GM18511 (cell line): ENCODE measurements around the gene ACTL10.
"Not testable (repeated sequence)": the region's sequence is repeated elsewhere in the genome, so short reads cannot be mapped to it uniquely, and the experiment has no call there.

Experiments used
- ATAC-seq: cut with Tn5 transposase; IDR thresholded peaks from one replicate; pipeline ENCODE4 v1.9.1; 2021; ENCODE audit warnings: mild to moderate bottlenecking, moderate library complexity; ENCODE audit not compliant: unreplicated experiment

Gene ACTL10

GRCh38 chr20:33689973-33690372 lies 23.2 kb downstream of the ACTL10 start:
- no peak for ATAC-seq

- ATAC-seq, result no peak
Measured at GRCh38 chr20:33693289-33693688, 26.5 kb downstream of the ACTL10 start.

DNA sequence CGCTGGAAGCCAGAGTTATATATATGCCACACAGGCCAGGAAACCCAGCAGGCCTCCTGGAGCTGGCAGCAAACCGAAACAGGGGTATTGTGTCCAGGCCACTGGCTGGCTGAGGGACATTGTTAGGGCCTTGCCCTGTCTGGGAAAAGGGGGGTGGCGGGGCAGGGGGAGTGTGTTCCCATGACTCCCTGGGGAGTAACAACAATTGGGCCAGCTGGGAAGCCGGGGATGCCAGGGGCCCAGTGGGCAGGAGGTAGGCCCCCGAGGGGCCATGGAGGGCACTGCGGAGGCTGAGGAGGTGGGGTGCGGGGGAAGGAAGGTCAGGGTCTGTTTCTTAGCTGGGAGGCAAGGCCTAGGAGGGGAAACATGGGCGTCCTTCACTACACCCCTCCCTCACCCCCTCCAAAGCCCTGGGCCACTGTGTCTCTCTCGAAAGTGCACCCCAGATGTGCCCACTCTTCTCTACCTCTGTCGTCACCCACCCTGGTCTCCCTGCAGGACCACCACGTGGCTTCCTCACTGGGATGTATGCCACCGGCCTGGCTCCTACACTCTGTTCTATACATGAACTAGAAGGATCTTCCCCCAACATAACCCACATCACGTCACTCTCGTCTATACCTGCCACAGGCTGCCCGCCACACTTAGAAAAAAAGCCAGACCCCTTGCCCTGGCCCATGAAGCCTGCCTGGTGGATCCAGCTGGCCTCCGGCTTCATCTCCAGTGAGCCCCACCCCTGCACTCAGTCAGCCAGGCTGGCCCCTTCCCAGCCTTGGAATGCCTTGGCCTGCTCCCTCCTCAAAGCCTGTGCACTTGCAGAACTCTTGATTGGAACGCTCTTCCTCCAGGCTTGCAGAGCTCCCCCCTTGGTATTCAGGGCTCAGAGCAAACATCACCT lies 27.2 kb downstream of the ACTL10 start:
- ATAC-seq, result no peak

DNA sequence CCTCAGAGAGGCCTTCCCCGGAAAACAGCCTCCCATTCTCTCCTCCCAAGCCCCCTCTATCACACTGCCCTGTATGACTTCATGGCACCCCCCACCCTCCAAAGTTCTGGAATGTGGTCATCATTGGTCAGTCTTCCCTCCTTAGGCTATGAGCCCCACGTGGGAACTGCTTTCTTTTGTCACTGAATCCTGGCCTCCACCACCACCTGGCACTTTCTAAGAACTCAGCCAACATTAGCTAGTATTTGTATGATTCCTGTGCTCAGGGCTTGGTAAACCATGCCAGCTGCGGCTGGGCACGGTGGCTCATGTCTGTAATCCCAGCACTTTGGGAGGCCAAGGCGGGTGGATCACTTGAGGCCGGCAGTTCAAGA lies 27.9 kb downstream of the ACTL10 start:
- no peak for ATAC-seq

DNA sequence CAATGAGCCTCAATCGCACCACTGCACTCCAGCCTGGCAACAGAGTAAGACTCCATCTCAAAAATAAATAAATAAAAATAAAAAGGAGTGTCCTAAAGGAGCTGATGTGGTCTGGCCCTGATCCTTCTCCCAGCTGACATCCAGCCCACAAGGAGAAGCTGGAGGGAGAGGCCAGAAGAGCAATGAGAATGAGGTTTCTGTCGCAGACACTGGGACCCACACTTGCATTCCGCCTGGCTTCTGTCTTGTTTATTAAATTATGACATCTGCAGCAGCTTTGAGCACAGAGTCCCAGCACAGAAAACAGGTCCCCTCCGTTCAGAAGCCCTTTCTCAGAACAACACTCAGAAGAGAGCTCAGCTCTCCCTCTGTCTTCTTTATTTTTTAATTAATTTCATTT lies 29.7 kb downstream of the ACTL10 start:
- ATAC-seq, result no peak

DNA sequence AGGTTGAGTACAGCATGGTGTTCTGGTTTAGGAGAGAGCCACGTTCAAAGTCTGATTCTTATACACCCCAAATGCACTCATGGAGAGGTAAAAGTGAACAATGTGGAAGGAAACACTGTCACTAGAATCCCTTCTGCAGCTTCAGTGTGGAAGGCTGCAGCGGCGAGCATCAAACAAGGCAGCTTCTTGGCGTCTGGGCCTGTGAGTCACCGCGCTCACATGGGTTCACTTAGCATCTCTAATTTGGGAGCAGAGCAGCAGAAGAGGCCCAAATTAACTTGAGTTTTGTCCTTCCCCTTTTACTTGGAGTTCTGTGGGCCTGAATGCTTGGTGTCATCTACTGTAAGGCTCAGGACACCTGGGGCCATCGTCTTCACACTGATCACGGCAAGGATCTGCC lies 30.4 kb downstream of the ACTL10 start:
- ATAC-seq, result no peak

GRCh38 chr20:33698966-33699365 lies 32.2 kb downstream of the ACTL10 start:
- not testable (repeated sequence) for ATAC-seq

DNA sequence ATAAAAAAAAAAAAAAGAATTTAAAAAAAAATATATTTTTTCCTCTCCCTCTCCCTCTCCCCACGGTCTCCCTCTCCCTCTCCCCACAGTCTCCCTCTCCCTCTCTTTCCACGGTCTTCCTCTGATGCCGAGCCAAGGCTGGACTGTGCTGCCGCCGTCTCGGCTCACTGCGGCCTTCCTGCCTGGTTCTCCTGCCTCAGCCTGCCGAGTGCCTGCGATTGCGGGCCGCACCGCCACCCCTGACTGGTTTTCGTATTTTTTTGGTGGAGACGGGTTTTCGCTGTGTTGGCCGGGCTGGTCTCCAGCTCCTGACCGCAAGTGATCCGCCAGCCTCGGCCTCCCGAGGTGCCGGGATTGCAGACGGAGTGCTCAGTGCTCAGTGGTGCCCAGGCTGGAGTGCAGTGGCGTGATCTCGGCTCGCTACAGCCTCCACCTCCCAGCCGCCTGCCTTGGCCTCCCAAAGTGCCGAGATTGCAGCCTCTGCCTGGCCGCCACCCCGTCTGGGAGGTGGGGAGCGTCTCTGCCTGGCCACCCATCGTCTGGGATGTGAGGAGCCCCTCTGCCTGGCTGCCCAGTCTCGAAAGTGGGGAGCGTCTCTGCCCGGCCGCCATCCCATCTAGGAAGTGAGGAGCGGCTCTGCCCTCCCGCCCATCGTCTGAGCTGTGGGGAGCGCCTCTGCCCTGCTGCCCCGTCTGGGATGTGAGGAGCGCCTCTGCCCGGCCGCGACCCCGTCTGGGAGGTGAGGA lies 34.1 kb downstream of the ACTL10 start:
- not testable (repeated sequence) for ATAC-seq

DNA sequence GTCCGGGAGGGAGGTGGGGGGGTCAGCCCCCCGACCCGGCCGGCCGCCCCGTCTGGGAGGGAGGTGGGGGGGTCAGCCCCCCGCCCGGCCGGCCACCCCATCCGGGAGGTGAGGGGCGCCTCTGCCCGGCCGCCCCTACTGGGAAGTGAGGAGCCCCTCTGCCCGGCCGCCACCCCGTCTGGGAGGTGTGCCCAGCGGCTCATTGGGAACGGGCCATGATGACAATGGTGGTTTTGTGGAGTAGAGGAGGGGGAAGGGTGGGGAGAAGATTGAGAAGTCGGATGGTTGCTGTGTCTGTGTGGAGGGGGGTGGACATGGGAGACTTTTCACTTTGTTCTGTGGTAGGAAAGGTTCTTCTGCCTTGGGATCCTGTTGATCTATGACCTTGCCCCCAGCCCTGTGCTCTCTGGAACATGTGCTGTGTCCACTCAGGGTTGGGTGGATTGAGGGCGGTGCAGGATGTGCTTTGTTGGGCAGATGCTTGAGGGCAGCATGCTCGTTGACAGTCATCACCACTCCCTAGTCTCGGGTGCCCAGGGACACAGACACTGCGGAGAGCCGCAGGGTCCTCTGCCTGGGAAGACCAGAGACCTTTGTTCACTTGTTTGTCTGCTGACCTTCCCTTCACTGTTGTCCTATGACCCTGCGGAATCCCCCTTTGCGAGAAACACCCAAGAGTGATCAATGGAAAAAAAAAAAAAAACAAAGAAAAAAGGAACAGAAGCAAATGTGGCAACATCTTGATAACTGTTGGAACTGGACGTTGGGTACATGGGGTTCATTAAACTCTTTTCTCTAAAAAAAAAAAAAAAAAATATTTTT lies 35.1 kb downstream of the ACTL10 start:
- no peak for ATAC-seq

- ATAC-seq, result no peak
Measured at GRCh38 chr20:33702861-33703260, 36.1 kb downstream of the ACTL10 start.

DNA sequence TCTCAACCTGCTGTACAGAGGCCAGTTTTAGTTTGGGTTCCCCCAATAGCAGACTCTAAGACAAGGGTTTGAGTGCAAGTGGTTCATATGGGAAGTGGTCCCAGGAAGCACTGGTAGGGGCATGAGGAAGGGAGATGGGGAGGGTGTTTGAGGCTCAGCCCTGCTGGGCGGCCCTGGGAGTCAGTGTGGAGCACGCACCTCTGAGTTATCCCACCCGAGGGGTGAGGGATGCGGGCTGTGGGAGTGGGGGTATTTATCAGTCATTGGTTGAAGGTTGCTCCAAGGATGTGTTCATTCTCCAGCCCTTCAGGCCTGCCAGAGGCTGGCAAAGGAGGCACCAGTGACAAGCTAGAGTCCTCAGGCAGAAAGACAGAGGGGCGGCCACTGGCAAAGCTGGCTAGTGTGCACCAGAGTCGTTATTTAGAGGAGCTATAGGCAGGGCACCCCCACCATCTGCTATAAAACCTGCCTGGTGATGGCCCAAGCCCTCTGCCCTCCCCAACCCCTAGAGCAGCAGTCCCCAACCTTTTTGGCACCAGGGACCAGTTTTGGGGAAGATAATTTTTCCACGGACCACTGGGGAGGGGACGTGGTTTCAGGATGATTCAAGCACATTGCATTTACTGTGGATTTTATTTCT lies 36.9 kb downstream of the ACTL10 start:
- no peak for ATAC-seq

DNA sequence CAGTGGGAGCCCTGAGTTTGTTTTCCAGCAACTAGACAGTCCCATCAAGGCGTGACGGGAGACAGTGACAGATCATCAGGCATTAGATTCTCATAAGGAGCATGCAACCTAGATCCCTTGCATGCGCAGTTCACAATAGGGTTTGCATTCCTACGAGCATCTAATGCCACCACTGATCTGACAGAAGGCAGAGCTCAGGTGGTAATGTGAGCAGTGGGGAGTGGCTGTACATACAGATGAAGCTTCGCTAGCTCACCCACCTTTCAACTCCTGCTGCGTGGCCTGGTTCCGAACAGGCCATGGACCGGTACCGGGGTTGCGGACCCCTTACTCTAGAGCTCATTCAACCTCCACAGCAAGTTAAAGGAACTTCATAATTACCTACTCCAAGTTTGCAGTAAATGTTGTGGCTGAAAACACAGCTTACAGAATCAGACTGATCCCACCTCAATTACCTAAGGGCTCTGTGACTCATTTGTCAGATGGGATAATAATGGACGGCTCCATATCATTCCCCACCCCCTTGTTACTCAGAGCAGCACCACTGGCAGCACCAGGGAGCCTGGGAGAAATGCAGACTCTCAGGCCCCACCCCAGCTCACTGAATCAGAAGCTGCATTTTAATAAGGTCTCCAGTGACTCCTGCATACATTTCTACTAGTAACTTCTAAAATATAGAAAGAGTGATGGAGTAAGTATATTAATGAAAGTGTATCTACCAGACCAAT lies 37.6 kb downstream of the ACTL10 start:
- ATAC-seq, result no peak

GRCh38 chr20:33707668-33708067 lies 40.9 kb downstream of the ACTL10 start:
- no peak for ATAC-seq

GRCh38 chr20:33709398-33709797 lies 42.7 kb downstream of the ACTL10 start:
- no peak for ATAC-seq

DNA sequence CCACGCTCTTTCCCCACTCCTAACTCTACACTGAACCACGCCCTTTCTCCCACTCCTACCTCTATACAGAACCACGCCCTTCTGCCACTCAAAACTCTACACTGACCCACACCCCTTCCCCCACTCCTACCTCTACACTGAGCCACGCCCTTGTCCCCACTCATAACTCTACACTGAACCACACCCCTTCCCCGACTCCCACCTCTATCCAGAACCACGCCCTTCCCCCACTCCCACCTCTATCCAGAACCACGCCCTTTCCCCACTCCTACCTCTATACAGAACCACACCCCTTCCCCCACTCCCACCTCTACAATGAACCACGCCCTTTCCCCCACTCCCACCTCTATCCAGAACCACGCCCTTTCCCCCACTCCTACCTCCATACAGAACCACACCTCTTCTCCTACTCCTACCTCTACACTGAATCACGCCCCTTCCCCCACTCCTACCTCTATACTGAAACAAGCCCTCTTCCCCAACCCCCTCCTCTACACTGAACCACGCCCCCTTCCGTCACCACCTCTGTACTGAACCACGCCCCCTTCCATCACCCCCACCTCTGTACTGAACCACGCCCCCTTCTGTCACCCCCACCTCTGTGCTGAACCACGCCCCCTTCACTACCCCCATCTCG lies 43.3 kb downstream of the ACTL10 start:
- no peak for ATAC-seq

- ATAC-seq, result no peak
Measured at GRCh38 chr20:33710681-33711445, 44.1 kb downstream of the ACTL10 start.

- no peak for ATAC-seq
Measured at GRCh38 chr20:33711446-33711738, 44.6 kb downstream of the ACTL10 start.

DNA sequence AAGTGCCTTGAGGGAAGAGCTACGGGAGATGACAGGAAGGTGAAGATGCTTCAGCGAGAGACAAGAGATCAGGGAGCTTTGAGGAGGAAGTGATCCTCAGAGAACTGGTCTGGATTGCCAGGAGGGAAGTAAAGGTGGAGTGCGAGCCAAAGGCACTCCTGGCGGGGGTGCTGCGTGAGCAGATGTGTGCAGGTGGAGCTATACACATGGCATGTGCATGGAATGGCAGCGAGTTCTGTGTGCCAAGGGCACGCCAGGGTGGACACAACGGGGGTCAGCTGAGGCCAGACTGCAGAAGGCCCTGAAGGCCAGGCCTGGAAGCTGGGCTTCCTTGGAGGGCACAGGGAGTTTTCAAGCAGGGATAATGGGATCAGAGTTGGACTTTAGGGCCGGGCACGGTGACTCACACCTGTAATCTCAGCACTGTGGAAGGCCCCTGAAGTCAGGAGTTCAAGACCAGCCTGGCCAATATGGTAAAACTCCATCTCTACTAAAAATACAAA lies 47.2 kb downstream of the ACTL10 start:
- no peak for ATAC-seq

DNA sequence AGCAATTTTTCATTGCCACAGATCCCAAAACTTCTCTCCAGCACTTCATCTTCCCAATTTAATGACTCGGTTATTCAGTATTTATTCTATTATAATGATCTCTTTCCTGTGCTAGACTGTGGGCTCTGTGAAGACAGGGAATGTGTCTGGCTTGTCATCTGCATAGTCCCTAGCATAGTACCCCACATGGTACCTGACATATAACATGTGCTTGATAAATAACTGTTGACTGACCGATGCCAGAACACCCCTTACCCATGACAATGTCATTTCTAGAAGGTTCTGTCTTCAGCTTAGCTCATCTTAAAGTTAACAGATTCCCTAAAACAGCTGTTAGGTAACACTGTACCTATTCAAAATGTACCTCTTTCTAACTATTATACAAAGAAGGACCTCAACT lies 49.8 kb downstream of the ACTL10 start:
- ATAC-seq, result no peak
